ENCODE measurements around the gene SHC1.

The SHC1 gene

GRCh38 chr1:154970631-154971340 lies at the start of gene SHC1:
Gene SHC1 (minus strand): TSS chr1:154970747. CDS start chr1:154970526, 221 bp downstream.
- TF ChIP-seq CTCF (IDR thresholded peaks at IDR 0.05; ENCODE audit: insufficient read depth, low read length, missing control alignments) = no peak
- DNase-seq (ENCODE audit: low read depth, low spot score) = peak; percentile 63
- H3K4me3 ChIP-seq (ENCODE audit: low read depth, low read length) = peak within 1 kb of the TSS; percentile 82
- CTCF ChIA-PET = interaction anchor here (0.7 to 13.1 kb wide), 15 partner anchors 9 to 301 kb away, joined by 3 to 176 read pairs (median 4); partner anchors contain the start of genes FLAD1, LENEP, PBXIP1 and PYGO2
- POLR2A ChIA-PET = interaction anchor here (0.6 to 4.7 kb wide), 14 partner anchors 9 to 415 kb away, joined by 3 to 74 read pairs (median 6); partner anchors contain the start of genes FLAD1, KRTCAP2, LENEP and PBXIP1

GRCh38 chr1:155019377-155020245 lies 49.1 kb upstream of the SHC1 start:
- ChIA-PET POLR2A (interaction anchor here (1.5 kb wide), 1 partner anchor 49 kb away, joined by 5 read pairs; the partner anchor contains the start of gene SHC1), CTCF (interaction anchor here (0.7 to 10.5 kb wide), 15 partner anchors 9 to 192 kb away, joined by 3 to 244 read pairs (median 5); partner anchors contain the start of genes ADAM15, DCST1, DCST2 and KRTCAP2)
- no peak for TF ChIP-seq CTCF (IDR thresholded peaks at IDR 0.05; ENCODE audit: insufficient read depth, low read length, missing control alignments)
- H3K4me3 ChIP-seq (ENCODE audit: low read depth, low read length) = no peak overlapping the region
- DNase-seq (ENCODE audit: low read depth, low spot score) = no peak

GRCh38 chr1:155018617-155019348 lies 48.2 kb upstream of the SHC1 start:
- ChIA-PET POLR2A (interaction anchor here (1.5 kb wide), 1 partner anchor 48 kb away, joined by 5 read pairs; the partner anchor contains the start of gene SHC1), CTCF (interaction anchor here (1.0 to 10.5 kb wide), 17 partner anchors 9 to 174 kb away, joined by 3 to 244 read pairs (median 7); partner anchors contain the start of genes ADAM15, DCST1, DCST2 and KRTCAP2)
- TF ChIP-seq CTCF (IDR thresholded peaks at IDR 0.05; ENCODE audit: insufficient read depth, low read length, missing control alignments) = no peak
- no peak overlapping the region for H3K4me3 ChIP-seq (ENCODE audit: low read depth, low read length)
- DNase-seq (ENCODE audit: low read depth, low spot score) = no peak

GRCh38 chr1:155017946-155018316 lies 47.4 kb upstream of the SHC1 start:
- CTCF ChIA-PET = interaction anchor here (0.6 to 10.5 kb wide), 30 partner anchors 10 to 429 kb away, joined by 3 to 244 read pairs (median 5); partner anchors contain the start of genes ADAM15, FLAD1, LENEP and PBXIP1
- no peak for DNase-seq (ENCODE audit: low read depth, low spot score)
- peak overlapping the region; percentile 43 for H3K4me3 ChIP-seq (ENCODE audit: low read depth, low read length)
- POLR2A ChIA-PET = interaction anchor here (0.5 to 1.6 kb wide), 5 partner anchors 17 to 62 kb away, joined by 3 to 6 read pairs (median 4); partner anchors contain the start of genes PBXIP1 and SHC1
- no peak for TF ChIP-seq CTCF (IDR thresholded peaks at IDR 0.05; ENCODE audit: insufficient read depth, low read length, missing control alignments)

- peak; percentile 14 for DNase-seq (ENCODE audit: low read depth, low spot score)
- peak; percentile 100 for TF ChIP-seq CTCF (IDR thresholded peaks at IDR 0.05; ENCODE audit: insufficient read depth, low read length, missing control alignments)
- CTCF ChIA-PET = interaction anchor here (0.6 to 10.5 kb wide), 36 partner anchors 11 to 554 kb away, joined by 3 to 244 read pairs (median 4); partner anchors contain the start of genes ADAM15, DCST1, DCST2 and FLAD1
- POLR2A ChIA-PET = interaction anchor here (0.5 to 1.6 kb wide), 6 partner anchors 16 to 62 kb away, joined by 3 to 6 read pairs (median 4); partner anchors contain the start of genes PBXIP1, PYGO2 and SHC1
- peak overlapping the region; percentile 43 for H3K4me3 ChIP-seq (ENCODE audit: low read depth, low read length)
Measured at GRCh38 chr1:155017041-155017945, 46.7 kb upstream of the SHC1 start.
